GM18505 (cell line): ENCODE measurements around the gene DEUP1.
"Not testable (repeated sequence)": the region's sequence is repeated elsewhere in the genome, so short reads cannot be mapped to it uniquely, and the experiment has no call there.

Source experiments
- ATAC-seq: cut with Tn5 transposase; IDR thresholded peaks from one replicate; pipeline ENCODE4 v1.9.1; 2021; ENCODE audit not compliant: unreplicated experiment
- POLR2A ChIP-seq: IDR thresholded peaks from 4 replicates; pipeline ENCODE4 v1.6.1; 2011; ENCODE audit warnings: borderline replicate concordance; ENCODE audit not compliant: insufficient read depth, insufficient read length; ENCODE audit errors: extremely low read depth

Gene DEUP1

DNA sequence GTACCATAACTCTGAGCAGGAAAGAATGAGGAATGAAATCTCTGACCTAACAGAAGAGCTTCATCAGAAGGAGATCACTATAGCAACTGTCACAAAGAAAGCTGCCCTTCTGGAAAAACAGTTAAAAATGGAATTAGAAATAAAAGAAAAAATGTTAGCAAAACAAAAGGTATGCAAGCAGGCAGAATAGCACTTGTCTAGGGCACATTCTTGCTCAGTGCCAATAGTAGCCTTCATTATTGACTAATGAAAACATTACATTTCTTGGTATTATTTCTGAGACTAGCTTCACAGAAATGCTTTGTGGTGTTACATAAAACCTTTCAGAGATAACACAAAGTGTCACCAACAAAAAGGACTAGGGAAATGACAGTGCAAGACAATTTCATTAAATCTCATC lies 63.9 kb downstream of the DEUP1 start:
- TF ChIP-seq POLR2A: no peak

DNA sequence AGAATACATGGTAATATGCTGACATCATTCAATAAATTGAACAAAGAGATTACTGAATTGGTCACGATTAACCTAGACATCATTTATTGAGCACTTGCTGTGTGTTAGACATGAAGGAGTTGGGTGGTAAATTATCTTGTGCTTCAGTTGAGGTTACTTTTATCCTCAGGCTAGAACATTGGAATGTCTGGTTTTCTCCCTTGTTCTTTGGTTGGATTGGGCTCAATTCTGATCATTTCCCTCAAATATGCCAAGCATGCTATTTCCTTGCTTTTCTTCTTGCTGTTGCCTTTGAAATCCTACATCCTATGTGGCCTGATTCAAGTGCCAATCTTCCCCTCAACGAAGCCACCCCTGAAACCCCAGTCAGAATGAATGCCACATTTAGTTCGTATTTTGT lies 65.8 kb downstream of the DEUP1 start:
- ATAC-seq: no peak
- TF ChIP-seq POLR2A: no peak

More for the DNA sequence above, 63.9 kb downstream of the DEUP1 start:
- ATAC-seq: no peak

GRCh38 chr11:93403930-93404329 lies 73.4 kb downstream of the DEUP1 start:
- no peak for TF ChIP-seq POLR2A
- ATAC-seq: no peak

GRCh38 chr11:93407777-93408401 lies 77.3 kb downstream of the DEUP1 start:
- ATAC-seq: no peak
- TF ChIP-seq POLR2A: no peak

GRCh38 chr11:93410441-93410840 lies 79.9 kb downstream of the DEUP1 start:
- no peak for TF ChIP-seq POLR2A
- no peak for ATAC-seq

GRCh38 chr11:93411705-93412104 lies 81.2 kb downstream of the DEUP1 start:
- no peak for TF ChIP-seq POLR2A
- no peak for ATAC-seq

GRCh38 chr11:93432247-93432646 lies 101.7 kb downstream of the DEUP1 start:
- TF ChIP-seq POLR2A: no peak
- no peak for ATAC-seq

GRCh38 chr11:93443232-93443631 lies 112.7 kb downstream of the DEUP1 start:
- not testable (repeated sequence) for ATAC-seq

DNA sequence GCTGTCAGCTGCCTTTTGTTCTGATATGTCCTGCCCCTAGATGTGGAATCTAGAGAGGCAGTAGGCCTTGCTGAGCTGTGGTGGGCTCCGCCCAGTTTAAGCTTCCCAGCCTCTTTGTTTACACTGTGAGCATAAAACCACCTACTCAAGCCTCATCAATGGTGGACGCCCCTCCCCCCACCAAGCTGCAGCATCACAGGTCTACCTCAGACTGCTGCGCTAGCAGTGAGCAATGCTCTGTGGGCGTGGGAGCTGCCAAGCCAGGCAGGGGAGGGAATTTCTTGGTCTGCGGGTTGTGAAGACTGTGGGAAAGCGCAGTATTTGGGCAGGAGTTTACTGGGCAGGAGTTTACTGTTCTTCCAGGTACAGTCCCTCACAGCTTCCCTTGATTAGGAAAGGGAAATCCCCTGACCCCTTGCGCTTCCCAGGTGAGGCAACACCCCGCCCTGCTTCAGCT lies 114.1 kb downstream of the DEUP1 start:
- ATAC-seq: no peak
- TF ChIP-seq POLR2A: no peak

DNA sequence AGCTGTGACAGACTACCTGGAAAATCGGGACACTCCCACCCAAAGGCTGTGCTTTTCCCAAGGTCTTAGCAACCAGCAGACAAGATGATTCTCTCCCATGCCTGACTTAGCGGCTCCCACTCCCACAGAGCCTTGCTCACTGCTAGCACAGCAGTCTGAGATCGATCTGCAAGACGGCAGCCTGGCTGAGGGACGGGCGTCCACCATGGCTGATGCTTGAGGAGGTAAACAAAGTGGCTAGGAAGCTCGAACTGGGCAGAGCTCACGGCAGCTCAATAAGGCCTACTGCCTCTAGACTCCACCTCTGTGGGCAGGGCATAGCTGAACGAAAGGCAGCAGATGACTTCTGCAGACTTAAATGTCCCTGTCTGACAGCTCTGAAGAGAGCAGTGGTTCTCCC lies 127.7 kb downstream of the DEUP1 start:
- TF ChIP-seq POLR2A: no peak
- ATAC-seq: no peak

DNA sequence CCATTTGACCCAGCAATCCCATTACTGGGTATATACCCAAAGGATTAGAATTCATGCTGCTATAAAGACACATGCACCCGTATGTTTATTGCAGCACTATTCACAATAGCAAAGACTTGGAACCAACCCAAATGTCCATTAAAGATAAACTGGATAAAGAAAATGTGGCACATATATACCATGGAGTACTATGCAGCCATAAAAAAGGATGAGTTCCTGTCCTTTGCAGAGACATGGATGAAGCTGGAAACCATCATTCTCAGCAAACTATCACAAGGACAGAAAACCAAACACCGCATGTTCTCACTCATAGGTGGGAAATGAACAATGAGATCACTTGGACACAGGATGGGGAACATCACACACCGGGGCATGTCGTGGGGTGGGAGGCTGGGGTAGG lies 133.1 kb downstream of the DEUP1 start:
- not testable (repeated sequence) for ATAC-seq

- TF ChIP-seq POLR2A: no peak
- no peak for ATAC-seq
These were observed 134.5 kb downstream of the DEUP1 start for GRCh38 chr11:93464927-93465540.

- no peak for ATAC-seq
These were observed 136.5 kb downstream of the DEUP1 start for GRCh38 chr11:93467054-93467453.

DNA sequence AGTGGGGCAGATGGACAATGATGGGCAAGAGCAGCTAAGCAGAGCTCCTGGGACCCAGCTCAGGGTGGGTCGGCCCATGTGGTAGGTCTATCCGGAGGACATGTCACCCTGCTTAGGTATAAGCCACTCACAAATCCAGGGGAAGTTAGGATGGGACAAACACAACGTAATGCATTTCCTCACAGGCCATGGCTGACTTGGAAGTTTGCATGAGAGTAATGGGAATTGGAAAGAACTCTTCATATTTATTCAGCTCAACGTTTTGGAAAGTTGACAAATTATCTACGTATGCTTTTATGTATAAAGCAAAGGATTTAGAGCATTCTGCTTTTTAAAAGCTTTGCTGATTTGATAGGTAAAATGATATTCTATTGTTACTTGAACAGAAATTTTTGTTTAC lies 137.7 kb downstream of the DEUP1 start:
- no peak for ATAC-seq
- TF ChIP-seq POLR2A: no peak

More at GRCh38 chr11:93467054-93467453, 136.5 kb downstream of the DEUP1 start:
- no peak for TF ChIP-seq POLR2A

DNA sequence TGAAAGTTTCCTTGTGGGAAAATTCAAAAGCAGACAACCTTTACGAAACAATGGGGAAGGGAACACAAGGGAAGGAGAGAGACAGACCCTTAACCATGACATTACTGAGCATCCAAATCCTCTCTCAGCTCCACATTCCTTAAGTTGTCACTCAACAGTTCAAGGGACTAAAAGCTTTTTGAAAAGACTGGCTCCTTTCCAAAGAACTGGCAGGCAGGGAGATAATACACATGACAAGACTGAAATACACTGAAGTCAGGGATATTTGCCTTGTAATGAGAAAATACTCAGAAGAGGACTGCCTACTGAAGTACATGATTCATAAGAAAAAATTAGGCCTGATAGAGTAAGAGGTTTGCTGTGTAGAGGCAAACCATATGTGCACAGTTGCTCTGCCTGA lies 143.6 kb downstream of the DEUP1 start:
- no peak for ATAC-seq
- no peak for TF ChIP-seq POLR2A
